Activated CD8-positive, alpha-beta memory T cell treated with anti-CD3 and anti-CD28 coated beads, Interleukin-2, amount 50 U/mL, for 1 hour (primary cell): ENCODE measurements around the gene ANTXRL.
"Not testable (repeated sequence)": the region's sequence is repeated elsewhere in the genome, so short reads cannot be mapped to it uniquely, and the experiment has no call there.

Experiments
- DNase-seq: peaks from one replicate; pipeline ENCODE4 v3.0.0-alpha.2; 2020; ENCODE audit errors: extremely low read depth

The ANTXRL gene

GRCh38 chr10:46294641-46295220 lies 7.9 kb downstream of the ANTXRL start:
- DNase-seq, result no peak

GRCh38 chr10:46295350-46296010 lies 8.7 kb downstream of the ANTXRL start:
- DNase-seq, result not testable (repeated sequence)

GRCh38 chr10:46296086-46296485 lies 9.3 kb downstream of the ANTXRL start:
- not testable (repeated sequence) for DNase-seq

- no peak for DNase-seq
These were observed 9.9 kb downstream of the ANTXRL start for GRCh38 chr10:46296641-46297141.

GRCh38 chr10:46297406-46298204 lies 10.8 kb downstream of the ANTXRL start:
- no peak for DNase-seq

GRCh38 chr10:46298477-46299285 lies 11.9 kb downstream of the ANTXRL start:
- DNase-seq, result no peak

- DNase-seq, result no peak
These were observed 12.4 kb downstream of the ANTXRL start for GRCh38 chr10:46299286-46299535.

- DNase-seq, result no peak
These were observed 13.0 kb downstream of the ANTXRL start for GRCh38 chr10:46299536-46300369.

- DNase-seq, result not testable (repeated sequence)
These were observed 13.5 kb downstream of the ANTXRL start for GRCh38 chr10:46300370-46300711.

GRCh38 chr10:46301056-46301645 lies 14.4 kb downstream of the ANTXRL start:
- DNase-seq, result no peak

GRCh38 chr10:46301721-46302479 lies 15.1 kb downstream of the ANTXRL start:
- no peak for DNase-seq

- not testable (repeated sequence) for DNase-seq
These were observed 16.1 kb downstream of the ANTXRL start for GRCh38 chr10:46302765-46303352.

GRCh38 chr10:46304062-46304461 lies 17.3 kb downstream of the ANTXRL start:
- no peak for DNase-seq

GRCh38 chr10:46304671-46305070 lies 17.9 kb downstream of the ANTXRL start:
- DNase-seq, result not testable (repeated sequence)

- no peak for DNase-seq
These were observed 18.5 kb downstream of the ANTXRL start for GRCh38 chr10:46305079-46305818.

- DNase-seq, result no peak
These were observed 19.2 kb downstream of the ANTXRL start for GRCh38 chr10:46305986-46306385.

- no peak for DNase-seq
These were observed 19.9 kb downstream of the ANTXRL start for GRCh38 chr10:46306516-46307184.

GRCh38 chr10:46307281-46308112 lies 20.7 kb downstream of the ANTXRL start:
- DNase-seq, result no peak
